ENCODE measurements around the gene MATN4. TPM values are rescaled to one million over a fixed set of nuclear protein-coding genes. Genes with fewer than 3 reads are reported as not detected.

MATN4 gene
- total RNA-seq, 3 donors from 2014 or later (not counting 1 experiment from before 2014, with no cell fraction given), result not detected

DNA sequence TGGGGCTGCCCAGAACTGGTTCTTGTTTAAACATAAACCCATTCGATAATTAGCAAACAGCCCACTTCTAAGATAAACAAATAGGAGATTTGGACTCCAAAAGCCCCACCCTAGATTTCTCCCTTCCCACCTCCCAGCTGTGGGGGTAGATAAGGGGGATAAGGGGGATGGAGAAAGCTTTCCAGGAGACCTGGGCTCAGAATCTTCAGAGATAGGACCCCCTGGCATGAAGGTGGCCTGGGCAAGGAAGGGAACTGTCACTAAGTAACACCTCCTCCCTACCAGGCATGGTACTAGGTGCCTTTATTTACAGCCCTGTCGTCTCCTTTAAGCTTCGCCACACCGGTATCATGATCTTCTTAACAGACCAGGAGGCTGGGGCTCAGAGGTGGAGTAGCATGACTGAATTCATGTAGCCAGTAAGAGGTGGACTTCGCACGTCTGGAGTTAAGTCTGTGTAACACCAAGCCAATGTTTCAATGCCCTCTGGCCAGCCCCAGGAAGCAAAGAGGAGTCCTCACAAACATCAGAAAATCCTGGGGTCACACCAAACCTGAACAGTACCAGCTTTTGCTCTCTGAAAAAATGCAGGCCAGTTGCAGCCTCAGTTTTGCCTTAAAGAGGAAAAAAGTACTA, 35.6 kb upstream of the MATN4 start:
- Mint-ChIP-seq H3K27ac (no peak overlapping the region), H3K4me1 (peaks cover 0 to 14% of the 10 kb centered on the region in 2 donors), H3K27me3 (ENCODE audit: low read depth in 2 of 2) (no peaks in the 10 kb centered on the region), H3K36me3 (no peaks in the 10 kb centered on the region), H3K4me3 (no peak overlapping the region), H3K9me3 (no peaks in the 10 kb centered on the region)
- Histone ChIP-seq H3K36me3 (ENCODE audit: control insufficient read depth, insufficient read depth, low read length) (no peaks in the 10 kb centered on the region), H3K9me3 (ENCODE audit: control insufficient read depth, insufficient read depth, low read length) (no peaks in the 10 kb centered on the region), H3K4me1 (ENCODE audit: control insufficient read depth, insufficient read depth, low read length) (peaks cover 19% of the 10 kb centered on the region), H3K4me3 (ENCODE audit: low read length) (no peak overlapping the region), H3K27ac (ENCODE audit: low read length) (no peak overlapping the region), H3K27me3 (ENCODE audit: control insufficient read depth, insufficient read depth, low read length) (no peaks in the 10 kb centered on the region)
- intact Hi-C loops (cut with micrococcal nuclease), result no loop called here
- ATAC-seq (no peak), DNase-seq (no peak)
- TF ChIP-seq CTCF (IDR thresholded peaks at IDR 0.05), result no peak
- 92% methylated on average over 5 of the region's 6 CpGs for WGBS (ENCODE audit: insufficient coverage)

DNA sequence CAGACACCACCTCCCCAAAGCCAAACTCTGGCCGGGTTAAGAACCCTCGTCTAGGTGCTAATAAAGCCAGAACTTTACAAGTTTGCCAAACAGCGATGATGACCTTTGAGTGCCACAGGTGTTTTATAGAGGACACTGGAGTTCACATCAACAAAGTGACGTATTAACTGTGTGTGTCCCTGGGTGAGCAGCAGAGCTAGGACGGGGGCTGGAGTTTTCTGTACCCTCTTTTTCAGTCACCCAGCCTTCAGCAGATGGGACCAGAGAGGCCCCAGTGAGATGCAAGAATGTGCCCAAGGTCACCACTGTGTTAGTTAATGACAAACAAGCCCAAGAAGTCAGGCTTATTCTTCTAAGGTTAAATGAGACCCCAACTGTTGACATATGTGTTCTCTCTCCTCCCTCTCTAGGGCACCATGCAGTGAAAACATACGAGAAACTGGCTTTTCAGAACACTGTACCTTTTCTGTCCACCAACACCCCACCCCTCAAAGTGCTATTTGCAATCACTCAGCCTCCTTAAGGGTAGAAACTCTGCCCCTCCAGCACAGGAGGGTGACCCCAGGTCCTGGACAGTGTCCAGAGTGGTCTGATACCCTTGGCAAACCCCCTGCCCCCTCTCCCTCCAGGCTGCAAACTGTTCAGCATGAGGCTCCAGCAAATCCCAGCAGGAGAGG, 34.9 kb upstream of the MATN4 start:
- no peaks in the 10 kb centered on the region for H3K9me3 ChIP-seq (ENCODE audit: control insufficient read depth, insufficient read depth, low read length)
- TF ChIP-seq CTCF (IDR thresholded peaks at IDR 0.05), result no peak
- H3K36me3 Mint-ChIP-seq, result no peaks in the 10 kb centered on the region
- 85% methylated on average over 6 of the region's 6 CpGs for WGBS (ENCODE audit: insufficient coverage)
- no peak overlapping the region for H3K4me3 ChIP-seq (ENCODE audit: low read length)
- intact Hi-C loops (cut with micrococcal nuclease), result no loop called here
- H3K4me1 ChIP-seq (ENCODE audit: control insufficient read depth, insufficient read depth, low read length), result peaks cover 15% of the 10 kb centered on the region
- H3K27ac ChIP-seq (ENCODE audit: low read length), result no peak overlapping the region
- no peak overlapping the region for H3K27ac Mint-ChIP-seq
- no peak overlapping the region for H3K4me3 Mint-ChIP-seq
- H3K27me3 Mint-ChIP-seq (ENCODE audit: low read depth in 2 of 2), result no peaks in the 10 kb centered on the region
- DNase-seq (no peak), ATAC-seq (no peak)
- H3K27me3 ChIP-seq (ENCODE audit: control insufficient read depth, insufficient read depth, low read length), result no peaks in the 10 kb centered on the region
- H3K9me3 Mint-ChIP-seq, result no peaks in the 10 kb centered on the region
- H3K36me3 ChIP-seq (ENCODE audit: control insufficient read depth, insufficient read depth, low read length), result no peaks in the 10 kb centered on the region
- H3K4me1 Mint-ChIP-seq, result peaks cover 0 to 8% of the 10 kb centered on the region in 2 donors

DNA sequence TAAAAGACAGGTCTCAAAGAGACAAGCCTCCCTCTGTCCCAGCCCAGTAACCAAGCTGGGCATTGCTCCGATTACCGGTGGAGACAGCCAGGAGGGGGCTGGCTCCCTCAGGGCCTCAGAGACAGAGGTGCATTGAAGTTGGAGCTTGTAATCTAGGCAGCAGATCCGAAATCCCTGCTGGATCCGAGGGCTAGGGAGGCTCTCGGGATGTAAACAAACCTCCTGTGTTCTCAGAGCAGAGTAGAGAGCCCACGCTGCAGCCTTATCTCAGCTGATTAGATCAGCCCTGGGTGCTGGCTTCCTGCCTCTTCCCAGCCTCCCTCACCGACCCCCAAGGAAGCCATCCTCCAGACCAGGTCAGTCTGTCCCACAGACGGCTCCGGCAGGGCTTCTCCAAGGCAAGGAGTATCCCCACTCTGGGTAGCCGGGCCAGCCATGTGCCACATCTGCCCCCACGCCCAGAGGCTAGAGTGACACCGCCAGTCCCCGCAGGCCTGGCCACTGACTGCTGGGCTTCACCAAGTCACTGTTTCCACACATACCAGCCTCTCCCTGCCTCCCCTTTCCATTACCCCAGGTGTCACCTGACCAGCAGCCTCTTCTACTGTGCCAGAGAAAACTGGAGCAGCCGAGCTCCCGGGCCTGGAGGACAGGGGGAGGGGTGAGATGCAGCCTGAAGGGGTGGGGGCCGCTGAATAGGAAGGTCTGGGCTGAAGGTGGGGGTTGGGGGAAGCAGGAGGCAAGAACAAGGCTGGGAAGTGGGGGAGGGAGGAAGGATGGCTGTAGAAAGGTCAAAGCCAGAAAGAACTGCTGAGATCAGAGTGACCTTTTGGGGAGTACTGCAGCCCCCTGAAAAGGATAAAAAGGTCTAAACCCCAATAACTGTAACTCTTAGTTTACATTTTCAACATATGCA, 34.1 kb upstream of the MATN4 start:
- Histone ChIP-seq H3K4me1 (ENCODE audit: control insufficient read depth, insufficient read depth, low read length) (peaks cover 7% of the 10 kb centered on the region), H3K4me3 (ENCODE audit: low read length) (no peak overlapping the region), H3K36me3 (ENCODE audit: control insufficient read depth, insufficient read depth, low read length) (no peaks in the 10 kb centered on the region), H3K9me3 (ENCODE audit: control insufficient read depth, insufficient read depth, low read length) (no peaks in the 10 kb centered on the region), H3K27ac (ENCODE audit: low read length) (no peak overlapping the region), H3K27me3 (ENCODE audit: control insufficient read depth, insufficient read depth, low read length) (no peaks in the 10 kb centered on the region)
- Mint-ChIP-seq H3K27me3 (ENCODE audit: low read depth in 2 of 2) (no peaks in the 10 kb centered on the region), H3K9me3 (no peaks in the 10 kb centered on the region), H3K27ac (no peak overlapping the region), H3K4me1 (no peaks in the 10 kb centered on the region), H3K36me3 (no peaks in the 10 kb centered on the region), H3K4me3 (no peak overlapping the region)
- no peak for TF ChIP-seq CTCF (IDR thresholded peaks at IDR 0.05)
- 78% methylated on average over 16 of the region's 16 CpGs for WGBS (ENCODE audit: insufficient coverage)
- DNase-seq (no peak), ATAC-seq (no peak)
- intact Hi-C loops (cut with micrococcal nuclease), result no loop called here
